DMS114 treated with DMSO at 0.1 percent for 48 hours (cell line): Measurements from ENCODE around the gene PCDHA6.
"Not testable (repeated sequence)": the region's sequence is repeated elsewhere in the genome, so short reads cannot be mapped to it uniquely, and the experiment has no call there.

Experiments used
- DNase-seq: peaks from one replicate; lab custom pipeline; 2025; ENCODE audit not compliant: unreplicated experiment; lab: John Stamatoyannopoulos, UW

The PCDHA6 gene

DNA sequence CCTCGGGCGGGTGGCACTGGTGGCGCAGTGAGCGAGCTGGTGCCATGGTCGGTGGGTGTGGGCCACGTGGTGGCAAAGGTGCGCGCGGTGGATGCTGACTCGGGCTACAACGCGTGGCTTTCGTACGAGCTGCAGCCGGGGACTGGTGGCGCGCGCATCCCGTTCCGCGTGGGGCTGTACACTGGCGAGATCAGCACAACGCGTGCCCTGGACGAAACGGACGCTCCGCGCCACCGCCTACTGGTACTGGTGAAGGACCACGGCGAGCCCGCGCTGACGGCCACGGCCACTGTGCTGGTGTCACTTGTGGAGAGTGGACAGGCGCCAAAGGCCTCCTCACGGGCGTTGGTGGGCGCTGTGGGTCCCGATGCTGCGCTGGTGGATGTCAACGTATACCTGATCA is 18.9 kb upstream of the PCDHA6 start:
- no peak for DNase-seq

DNA sequence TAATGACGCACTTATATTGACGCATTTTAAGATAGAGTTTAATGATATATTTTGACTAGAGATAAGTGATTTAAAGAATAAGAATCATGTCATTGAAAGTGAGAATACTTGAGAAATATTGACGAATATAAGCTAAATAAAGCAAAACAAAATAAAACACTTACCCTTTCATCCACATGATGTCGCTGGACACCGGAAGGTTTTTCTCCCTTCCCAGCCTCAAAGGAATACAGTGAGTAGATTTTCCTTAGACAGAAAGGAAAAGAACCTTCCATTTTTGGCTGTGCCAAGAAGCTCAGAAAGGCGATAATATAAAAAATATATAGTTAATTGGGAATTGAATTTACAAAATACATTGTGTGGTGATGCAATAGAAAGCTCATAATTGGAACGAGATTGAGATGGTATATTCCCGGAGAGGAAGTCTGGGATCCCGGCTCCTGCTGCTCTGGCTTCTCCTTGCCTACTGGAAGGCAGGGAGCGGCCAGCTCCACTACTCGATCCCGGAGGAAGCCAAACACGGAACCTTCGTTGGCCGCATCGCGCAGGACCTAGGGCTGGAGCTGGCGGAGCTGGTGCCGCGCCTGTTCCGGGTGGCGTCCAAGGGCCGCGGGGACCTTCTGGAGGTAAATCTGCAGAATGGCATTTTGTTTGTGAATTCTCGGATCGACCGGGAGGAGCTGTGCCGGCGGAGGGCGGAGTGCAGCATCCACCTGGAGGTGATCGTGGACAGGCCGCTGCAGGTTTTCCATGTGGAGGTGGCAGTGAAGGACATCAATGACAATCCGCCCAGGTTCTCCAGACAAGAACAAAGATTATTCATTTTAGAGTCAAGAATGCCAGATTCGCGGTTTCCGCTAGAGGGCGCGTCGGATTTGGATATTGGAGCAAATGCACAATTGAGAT is 6.1 kb upstream of the PCDHA6 start, which contains the start of gene PCDHA5:
Gene PCDHA5, plus strand, starts transcription at position 239 of the 906 bp plus-strand sequence.
- DNase-seq, result no peak

GRCh38 chr5:140822281-140822629 is 5.5 kb upstream of the PCDHA6 start:
- no peak for DNase-seq

DNA sequence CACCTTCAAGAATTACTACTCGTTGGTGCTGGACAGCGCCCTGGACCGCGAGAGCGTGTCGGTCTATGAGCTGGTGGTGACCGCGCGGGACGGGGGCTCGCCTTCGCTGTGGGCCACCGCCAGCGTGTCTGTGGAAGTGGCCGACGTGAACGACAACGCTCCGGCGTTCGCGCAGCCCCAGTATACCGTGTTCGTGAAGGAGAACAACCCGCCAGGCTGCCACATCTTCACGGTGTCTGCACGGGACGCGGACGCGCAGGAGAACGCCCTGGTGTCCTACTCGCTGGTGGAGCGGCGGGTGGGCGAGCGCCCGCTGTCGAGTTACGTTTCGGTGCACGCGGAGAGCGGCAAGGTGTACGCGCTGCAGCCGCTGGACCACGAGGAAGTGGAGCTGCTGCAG is 4.8 kb upstream of the PCDHA6 start:
- not testable (repeated sequence) for DNase-seq

DNA sequence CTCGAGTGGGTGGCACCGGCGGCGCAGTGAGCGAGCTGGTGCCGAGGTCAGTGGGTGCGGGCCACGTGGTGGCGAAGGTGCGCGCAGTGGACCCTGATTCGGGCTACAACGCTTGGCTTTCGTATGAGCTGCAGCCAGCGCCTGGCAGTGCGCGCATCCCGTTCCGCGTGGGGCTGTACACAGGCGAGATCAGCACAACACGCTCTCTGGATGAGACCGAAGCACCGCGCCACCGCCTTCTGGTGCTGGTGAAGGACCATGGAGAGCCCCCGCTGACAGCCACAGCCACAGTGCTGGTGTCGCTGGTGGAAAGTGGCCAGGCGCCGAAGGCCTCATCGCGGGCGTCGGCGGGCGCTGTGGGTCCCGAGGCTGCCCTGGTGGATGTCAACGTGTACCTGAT is 4.3 kb upstream of the PCDHA6 start:
- DNase-seq, result no peak

DNA sequence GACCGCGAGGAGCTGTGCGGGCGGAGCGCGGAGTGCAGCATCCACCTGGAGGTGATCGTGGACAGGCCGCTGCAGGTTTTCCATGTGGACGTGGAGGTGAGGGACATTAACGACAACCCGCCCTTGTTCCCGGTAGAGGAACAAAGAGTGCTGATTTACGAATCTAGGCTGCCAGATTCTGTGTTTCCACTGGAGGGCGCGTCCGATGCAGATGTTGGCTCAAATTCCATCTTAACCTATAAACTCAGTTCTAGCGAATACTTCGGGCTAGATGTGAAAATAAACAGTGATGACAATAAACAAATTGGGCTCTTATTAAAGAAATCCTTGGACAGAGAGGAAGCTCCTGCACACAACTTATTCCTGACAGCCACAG is 590 bp downstream of the PCDHA6 start:
- no peak for DNase-seq

DNA sequence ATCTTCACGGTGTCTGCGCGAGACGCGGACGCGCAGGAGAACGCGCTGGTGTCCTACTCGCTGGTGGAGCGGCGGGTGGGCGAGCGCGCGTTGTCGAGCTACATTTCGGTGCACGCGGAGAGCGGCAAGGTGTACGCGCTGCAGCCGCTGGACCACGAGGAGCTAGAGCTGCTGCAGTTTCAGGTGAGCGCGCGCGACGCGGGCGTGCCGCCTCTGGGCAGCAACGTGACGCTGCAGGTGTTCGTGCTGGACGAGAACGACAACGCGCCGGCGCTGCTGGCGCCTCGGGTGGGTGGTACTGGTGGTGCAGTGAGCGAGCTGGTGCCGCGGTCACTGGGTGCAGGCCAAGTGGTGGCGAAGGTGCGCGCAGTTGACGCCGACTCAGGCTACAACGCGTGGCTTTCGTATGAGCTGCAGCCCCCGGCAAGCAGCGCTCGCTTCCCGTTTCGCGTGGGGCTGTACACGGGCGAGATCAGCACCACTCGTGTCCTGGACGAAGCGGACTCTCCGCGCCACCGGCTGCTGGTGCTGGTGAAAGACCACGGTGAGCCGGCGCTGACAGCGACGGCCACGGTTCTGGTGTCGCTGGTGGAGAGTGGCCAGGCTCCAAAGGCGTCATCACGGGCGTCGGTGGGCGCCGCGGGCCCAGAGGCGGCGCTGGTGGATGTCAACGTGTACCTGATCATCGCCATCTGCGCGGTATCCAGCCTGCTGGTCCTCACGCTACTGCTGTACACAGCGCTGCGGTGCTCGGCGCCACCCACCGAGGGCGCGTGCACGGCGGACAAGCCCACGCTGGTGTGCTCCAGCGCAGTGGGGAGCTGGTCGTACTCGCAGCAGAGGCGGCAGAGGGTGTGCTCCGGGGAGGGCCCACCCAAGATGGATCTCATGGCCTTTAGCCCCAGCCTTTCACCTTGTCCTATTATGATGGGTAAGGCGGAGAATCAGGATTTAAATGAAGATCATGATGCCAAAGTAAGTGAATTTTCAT is 2.0 kb downstream of the PCDHA6 start:
- DNase-seq, result not testable (repeated sequence)

DNA sequence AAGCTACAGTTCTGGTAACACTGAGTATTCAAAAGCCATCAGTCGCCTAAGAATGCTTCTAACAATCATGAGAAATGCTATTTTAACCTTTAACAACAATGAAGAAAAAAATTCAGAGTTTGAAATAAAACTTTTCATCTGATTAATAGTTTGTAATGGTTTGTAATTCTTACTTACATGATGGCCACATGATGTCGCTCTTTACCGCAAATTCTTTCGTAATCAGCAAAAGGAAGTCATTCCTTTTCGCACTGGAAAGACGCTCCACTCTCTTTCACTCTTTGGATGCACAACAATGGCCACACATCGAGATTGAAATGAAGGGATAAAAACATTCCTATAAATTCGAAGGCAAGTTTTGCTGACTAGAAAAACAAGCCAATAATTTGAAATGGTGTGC is 6.2 kb downstream of the PCDHA6 start, which contains the start of gene PCDHA7:
Gene PCDHA7, plus strand, starts transcription at position 277 of the 400 bp plus-strand sequence. Its CDS starts 115 bp downstream, at position 392.
- DNase-seq, result no peak

GRCh38 chr5:140834439-140835008 is 6.8 kb downstream of the PCDHA6 start:
- not testable (repeated sequence) for DNase-seq

GRCh38 chr5:140835622-140836510 is 8.1 kb downstream of the PCDHA6 start:
- DNase-seq, result no peak

DNA sequence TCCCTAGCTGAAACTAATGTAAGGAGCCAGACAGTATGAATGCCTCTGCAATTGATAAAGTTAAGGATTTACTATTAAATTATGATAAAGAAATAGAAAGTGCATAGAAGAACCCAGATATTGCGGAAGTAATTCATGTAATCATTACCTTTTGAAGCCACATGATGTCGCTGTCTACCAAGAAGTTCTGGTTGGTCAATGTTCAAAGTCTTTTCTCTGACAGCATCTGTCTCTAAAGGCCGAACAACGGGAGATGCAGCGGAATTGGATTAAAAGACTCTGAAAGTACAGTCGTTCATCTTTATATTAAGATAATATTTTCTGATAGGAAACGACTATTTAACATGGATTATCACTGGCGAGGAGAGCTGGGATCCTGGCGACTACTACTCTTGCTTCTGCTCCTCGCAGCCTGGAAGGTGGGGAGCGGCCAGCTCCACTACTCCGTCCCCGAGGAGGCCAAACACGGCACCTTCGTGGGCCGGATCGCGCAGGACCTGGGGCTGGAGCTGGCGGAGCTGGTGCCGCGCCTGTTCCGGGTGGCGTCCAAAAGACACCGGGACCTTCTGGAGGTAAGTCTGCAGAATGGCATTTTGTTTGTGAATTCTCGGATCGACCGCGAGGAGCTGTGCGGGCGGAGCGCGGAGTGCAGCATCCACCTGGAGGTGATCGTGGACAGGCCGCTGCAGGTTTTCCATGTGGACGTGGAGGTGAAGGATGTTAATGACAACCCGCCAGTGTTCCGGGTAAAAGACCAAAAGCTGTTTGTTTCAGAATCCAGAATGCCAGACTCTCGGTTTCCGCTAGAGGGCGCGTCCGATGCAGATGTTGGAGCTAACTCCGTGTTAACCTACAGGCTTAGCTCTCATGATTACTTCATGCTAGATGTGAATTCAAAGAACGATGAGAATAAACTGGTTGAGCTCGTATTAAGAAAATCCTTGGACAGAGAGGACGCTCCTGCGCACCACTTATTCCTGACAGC is 13.5 kb downstream of the PCDHA6 start, which contains the start of gene PCDHA8:
Gene PCDHA8, plus strand, starts transcription at position 210 of the 985 bp plus-strand sequence. Its CDS starts 135 bp downstream, at position 345.
- DNase-seq, result no peak

DNA sequence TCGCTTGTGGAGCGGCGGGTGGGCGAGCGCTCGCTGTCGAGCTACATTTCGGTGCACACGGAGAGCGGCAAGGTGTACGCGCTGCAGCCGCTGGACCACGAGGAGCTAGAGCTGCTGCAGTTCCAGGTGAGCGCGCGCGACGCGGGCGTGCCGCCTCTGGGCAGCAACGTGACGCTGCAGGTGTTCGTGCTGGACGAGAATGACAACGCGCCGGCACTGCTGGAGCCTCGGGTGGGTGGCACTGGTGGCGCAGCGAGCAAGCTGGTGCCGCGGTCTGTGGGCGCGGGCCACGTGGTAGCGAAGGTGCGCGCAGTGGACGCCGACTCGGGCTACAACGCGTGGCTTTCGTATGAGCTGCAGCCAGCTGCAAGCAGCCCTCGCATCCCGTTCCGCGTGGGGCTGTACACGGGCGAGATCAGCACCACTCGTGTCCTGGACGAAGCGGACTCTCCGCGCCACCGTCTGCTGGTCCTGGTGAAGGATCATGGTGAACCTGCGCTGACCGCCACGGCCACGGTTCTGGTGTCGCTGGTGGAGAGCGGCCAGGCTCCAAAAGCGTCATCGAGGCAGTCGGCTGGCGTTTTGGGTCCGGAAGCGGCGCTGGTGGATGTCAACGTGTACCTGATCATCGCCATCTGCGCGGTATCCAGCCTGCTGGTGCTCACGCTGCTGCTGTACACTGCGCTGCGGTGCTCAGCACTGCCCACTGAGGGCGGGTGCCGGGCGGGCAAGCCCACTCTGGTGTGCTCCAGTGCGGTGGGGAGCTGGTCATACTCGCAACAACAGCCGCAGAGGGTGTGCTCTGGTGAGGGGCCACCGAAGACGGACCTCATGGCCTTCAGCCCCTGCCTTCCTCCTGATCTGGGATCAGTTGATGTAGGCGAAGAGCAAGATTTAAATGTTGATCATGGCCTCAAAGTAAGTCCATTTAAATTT is 15.3 kb downstream of the PCDHA6 start:
- DNase-seq, result no peak

GRCh38 chr5:140848139-140849102 is 20.7 kb downstream of the PCDHA6 start, which contains the start of gene PCDHA9:
TSS of gene PCDHA9 (plus strand) at chr5:140848382. CDS start at chr5:140848496, 114 bp downstream.
- not testable (repeated sequence) for DNase-seq

DNA sequence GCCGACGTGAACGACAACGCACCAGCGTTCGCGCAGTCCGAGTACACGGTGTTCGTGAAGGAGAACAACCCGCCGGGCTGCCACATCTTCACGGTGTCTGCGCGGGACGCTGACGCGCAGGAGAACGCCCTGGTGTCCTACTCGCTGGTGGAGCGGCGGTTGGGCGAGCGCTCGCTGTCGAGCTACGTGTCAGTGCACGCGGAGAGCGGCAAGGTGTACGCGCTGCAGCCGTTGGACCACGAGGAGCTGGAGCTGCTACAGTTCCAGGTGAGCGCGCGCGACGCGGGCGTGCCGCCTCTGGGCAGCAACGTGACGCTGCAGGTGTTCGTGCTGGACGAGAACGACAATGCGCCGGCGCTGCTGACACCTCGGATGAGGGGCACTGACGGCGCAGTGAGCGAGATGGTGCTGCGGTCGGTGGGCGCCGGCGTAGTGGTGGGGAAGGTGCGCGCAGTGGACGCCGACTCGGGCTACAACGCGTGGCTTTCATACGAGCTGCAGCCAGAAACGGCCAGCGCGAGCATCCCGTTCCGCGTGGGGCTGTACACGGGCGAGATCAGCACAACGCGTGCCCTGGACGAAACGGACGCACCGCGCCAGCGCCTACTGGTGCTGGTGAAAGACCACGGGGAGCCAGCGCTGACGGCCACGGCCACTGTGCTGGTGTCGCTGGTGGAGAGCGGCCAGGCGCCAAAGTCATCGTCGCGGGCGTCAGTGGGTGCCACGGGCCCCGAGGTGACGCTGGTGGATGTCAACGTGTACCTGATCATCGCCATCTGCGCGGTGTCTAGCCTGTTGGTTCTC is 22.3 kb downstream of the PCDHA6 start:
- not testable (repeated sequence) for DNase-seq

DNA sequence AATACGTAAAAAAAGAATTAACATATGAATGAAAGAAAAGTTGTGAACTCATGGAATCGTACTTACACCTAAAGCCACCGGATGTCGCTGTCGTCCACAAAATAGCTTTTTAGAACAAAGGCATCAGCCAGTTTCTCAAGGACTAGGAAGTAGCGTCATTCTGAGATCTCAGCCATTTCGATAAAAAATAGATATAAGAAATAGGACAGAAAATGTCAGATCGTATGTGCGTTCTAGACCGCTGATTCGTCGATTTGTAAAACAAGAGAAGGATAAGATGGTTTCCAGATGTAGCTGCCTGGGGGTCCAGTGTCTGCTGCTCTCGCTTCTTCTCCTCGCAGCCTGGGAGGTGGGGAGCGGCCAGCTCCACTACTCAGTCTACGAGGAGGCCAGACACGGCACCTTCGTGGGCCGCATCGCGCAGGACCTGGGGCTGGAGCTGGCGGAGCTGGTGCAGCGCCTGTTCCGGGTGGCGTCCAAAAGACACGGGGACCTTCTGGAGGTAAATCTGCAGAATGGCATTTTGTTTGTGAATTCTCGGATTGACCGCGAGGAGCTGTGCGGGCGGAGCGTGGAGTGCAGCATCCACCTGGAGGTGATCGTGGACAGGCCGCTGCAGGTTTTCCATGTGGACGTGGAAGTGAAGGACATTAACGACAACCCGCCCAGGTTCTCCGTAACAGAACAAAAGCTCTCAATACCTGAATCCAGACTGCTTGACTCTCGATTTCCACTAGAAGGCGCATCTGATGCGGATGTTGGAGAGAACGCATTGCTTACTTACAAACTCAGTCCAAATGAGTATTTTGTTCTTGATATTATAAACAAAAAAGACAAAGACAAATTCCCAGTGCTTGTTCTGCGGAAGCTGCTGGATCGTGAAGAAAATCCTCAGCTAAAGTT is 28.3 kb downstream of the PCDHA6 start, which contains the start of gene PCDHA10:
Gene PCDHA10, plus strand, starts transcription at position 126 of the 903 bp plus-strand sequence. Its CDS starts 152 bp downstream, at position 278.
- no peak for DNase-seq
